HCT116 (cell line): Measurements from ENCODE around the gene CDH4. TPM values are rescaled to one million over a fixed set of nuclear protein-coding genes. Genes with fewer than 3 reads are reported as not detected.

Experiments
- ATAC-seq: fragments of 200-7000 bp; cut with Tn5 transposase; 2 replicates; pipeline ENCODE4 v1.9.1; 2020; ENCODE audit warnings: mild to moderate bottlenecking, moderate library complexity
- BruUV-seq: library from RNA; stranded (reverse); fragments of 400-500 nt; replicated peaks from 2 replicates; lab custom pipeline; 2021; lab: Mats Ljungman, UMichigan
- CTCF ChIA-PET: fragments of 300-600 bp; sonication (Branson Sonifier 250); formaldehyde crosslinking; loops from one replicate; lab custom pipeline; 2021; ENCODE audit warnings: antibody characterized with exemption; lab: Charles Lee
- POLR2A ChIA-PET: fragments of 300-600, 350-600 bp; sonication (Branson Sonifier 250); formaldehyde crosslinking; loops from one replicate; lab custom pipeline; 2021; ENCODE audit warnings: antibody characterized with exemption; lab: Charles Lee
- RAD21 ChIA-PET, 2 experiments: fragments of 300-600 bp; sonication (Branson Sonifier 250); formaldehyde crosslinking; loops; one replicate each; lab custom pipeline; 2023; ENCODE audit warnings: low total read pairs in 2 of 2; ENCODE audit not compliant: uncharacterized antibody in 2 of 2, unreplicated experiment in 2 of 2, low non-redundant PET in 1 of 2; lab: Charles Lee
- DNase-seq: peaks from one replicate; pipeline ENCODE4 v3.0.0-alpha.2; 2010; ENCODE audit warnings: low read depth, low spot score
- H2AFZ ChIP-seq: fragments of 200-600 bp; shearing (Covaris generic), sonication (generic); 2 replicates; pipeline ENCODE4 v1.6.1; 2017; ENCODE audit warnings: low read depth, mixed run types, mixed read lengths, antibody characterized with exemption, low read length; ENCODE audit not compliant: poor library complexity, severe bottlenecking
- H3K27ac ChIP-seq: 2 replicates; pipeline ENCODE4 v1.5.1; 2012; ENCODE audit warnings: low read depth, low read length
- H3K27me3 ChIP-seq: fragments of 200-600 bp; sonication (generic); 2 replicates; pipeline ENCODE4 v1.6.1; 2016; ENCODE audit warnings: mixed run types, low read length, mixed read lengths; ENCODE audit not compliant: insufficient read depth
- H3K36me3 ChIP-seq, 2 experiments: fragments of 200-500 bp in 1 of 2; fragments of 200-600 bp in 1 of 2; sonication (Bioruptor generic) in 1 of 2; sonication (generic) in 1 of 2; 2 replicates each; pipeline versions ENCODE4 v1.5.1 to v1.6.1; 2014 to 2016; ENCODE audit warnings: low read length in 2 of 2, inconsistent platforms in 1 of 2, mixed read lengths in 1 of 2, mixed run types in 1 of 2; ENCODE audit not compliant: insufficient read depth in 2 of 2, control insufficient read depth in 1 of 2
- H3K4me1 ChIP-seq, 2 experiments: fragments of 200-600 bp in 1 of 2; sonication (generic) in 1 of 2; 2 replicates each; pipeline versions ENCODE4 v1.5.1 to v1.6.1; 2012 to 2017; ENCODE audit warnings: low read length in 2 of 2, inconsistent platforms in 1 of 2, mild to moderate bottlenecking in 1 of 2, mixed read lengths in 1 of 2, mixed run types in 1 of 2, moderate library complexity in 1 of 2; ENCODE audit not compliant: insufficient read depth in 2 of 2, control insufficient read depth in 1 of 2
- H3K4me2 ChIP-seq: fragments of 200-600 bp; sonication (generic); 2 replicates; pipeline ENCODE4 v1.6.1; 2017; ENCODE audit warnings: mixed run types, low read length, mixed read lengths
- H3K4me3 ChIP-seq, 2 experiments: fragments of 200-600 bp in 1 of 2; sonication (generic) in 1 of 2; replicated peaks in 1 of 2; 2 replicates each; pipeline ENCODE4 v1.5.1; 2011 to 2016; ENCODE audit warnings: low read length in 2 of 2, control low read depth in 1 of 2, low read depth in 1 of 2, mild to moderate bottlenecking in 1 of 2, mixed read lengths in 1 of 2, mixed run types in 1 of 2
- H3K79me2 ChIP-seq: fragments of 200-600 bp; sonication (generic); 2 replicates; pipeline ENCODE4 v1.6.1; 2017; ENCODE audit warnings: mild to moderate bottlenecking, mixed run types, low read length, moderate library complexity, mixed read lengths; ENCODE audit not compliant: insufficient read depth
- H3K9ac ChIP-seq: fragments of 200-600 bp; sonication (generic); 2 replicates; pipeline ENCODE4 v1.6.1; 2016; ENCODE audit warnings: low read length, mixed read lengths
- H3K9me2 ChIP-seq: fragments of 200-600 bp; sonication (generic), shearing (Covaris generic); 2 replicates; pipeline ENCODE4 v1.6.1; 2017; ENCODE audit warnings: mixed run types, mild to moderate bottlenecking, moderate library complexity; ENCODE audit not compliant: insufficient read depth
- H3K9me3 ChIP-seq, 2 experiments: fragments of 200-500 bp in 1 of 2; fragments of 200-600 bp in 1 of 2; sonication (Bioruptor generic) in 1 of 2; sonication (generic) in 1 of 2; 2 replicates each; pipeline ENCODE4 v1.6.1; 2014 to 2017; ENCODE audit warnings: low read length in 2 of 2, mixed read lengths in 2 of 2, inconsistent platforms in 1 of 2, low read depth in 1 of 2, mild to moderate bottlenecking in 1 of 2, mixed run types in 1 of 2, moderate library complexity in 1 of 2; ENCODE audit not compliant: control insufficient read depth in 1 of 2, insufficient read depth in 1 of 2
- H4K20me1 ChIP-seq: fragments of 200-600 bp; sonication (generic), shearing (Covaris generic); 2 replicates; pipeline ENCODE4 v1.6.1; 2017; ENCODE audit warnings: mixed run types, mild to moderate bottlenecking, moderate library complexity; ENCODE audit not compliant: insufficient read depth
- ATF3 ChIP-seq: IDR thresholded peaks from 2 replicates; pipeline ENCODE4 v1.6.1; 2012
- CBX3 ChIP-seq: IDR thresholded peaks from 2 replicates; pipeline ENCODE4 v1.6.1; 2012; ENCODE audit warnings: low read depth
- CEBPB ChIP-seq: IDR thresholded peaks from 2 replicates; pipeline ENCODE4 v1.6.1; 2012; ENCODE audit warnings: low read depth
- CTCF ChIP-seq, 3 experiments: fragments of 200-600 bp in 1 of 3; sonication (generic) in 1 of 3; IDR thresholded peaks in 2 of 3; conservative IDR thresholded peaks in 1 of 3; 2 replicates each; pipeline ENCODE4 v1.5.1; 2012 to 2017; ENCODE audit warnings: low read depth in 2 of 3, low read length in 2 of 3, antibody characterized with exemption in 1 of 3, borderline replicate concordance in 1 of 3, control low read depth in 1 of 3, mild to moderate bottlenecking in 1 of 3, mixed read lengths in 1 of 3, mixed run types in 1 of 3, moderate library complexity in 1 of 3; ENCODE audit not compliant: insufficient read depth in 1 of 3
- EGR1 ChIP-seq: IDR thresholded peaks from 2 replicates; pipeline ENCODE4 v1.6.1; 2012; ENCODE audit warnings: low read depth
- ELF1 ChIP-seq: IDR thresholded peaks from 2 replicates; pipeline ENCODE4 v1.6.1; 2012; ENCODE audit warnings: low read depth, borderline replicate concordance
- EZH2 ChIP-seq: fragments of 200-600 bp; sonication (generic); IDR thresholded peaks from 2 replicates; pipeline ENCODE4 v1.6.1; 2017; ENCODE audit warnings: antibody characterized with exemption, mixed run types
- EZH2phosphoT487 ChIP-seq: fragments of 200-600 bp; IDR thresholded peaks from 2 replicates; pipeline ENCODE4 v1.6.1; 2018; ENCODE audit warnings: antibody characterized with exemption, borderline replicate concordance
- MAX ChIP-seq: IDR thresholded peaks from 2 replicates; pipeline ENCODE4 v1.6.1; 2012
- POLR2A ChIP-seq: IDR thresholded peaks from 2 replicates; pipeline ENCODE4 v1.7.0; 2011; ENCODE audit warnings: borderline replicate concordance; ENCODE audit not compliant: insufficient read depth, insufficient read length; ENCODE audit errors: extremely low read depth
- POLR2AphosphoS5 ChIP-seq: IDR thresholded peaks from 2 replicates; pipeline ENCODE4 v1.6.1; 2011; ENCODE audit warnings: mild to moderate bottlenecking, low read depth, low read length, moderate library complexity
- REST ChIP-seq: IDR thresholded peaks from 2 replicates; pipeline ENCODE4 v1.6.1; 2012; ENCODE audit warnings: low read depth
- SP1 ChIP-seq: IDR thresholded peaks from 2 replicates; pipeline ENCODE4 v1.6.1; 2012; ENCODE audit warnings: low read depth
- SRF ChIP-seq: IDR thresholded peaks from 2 replicates; pipeline ENCODE4 v1.6.1; 2012; ENCODE audit warnings: low read depth
- TCF7L2 ChIP-seq: IDR thresholded peaks from 2 replicates; pipeline ENCODE4 v1.7.0; 2011; ENCODE audit warnings: borderline replicate concordance, inconsistent platforms; ENCODE audit not compliant: insufficient read depth, insufficient read length; ENCODE audit errors: extremely low read depth
- YY1 ChIP-seq: IDR thresholded peaks from 2 replicates; pipeline ENCODE4 v1.6.1; 2011; ENCODE audit warnings: low read length, low read depth, moderate library complexity, mild to moderate bottlenecking; ENCODE audit not compliant: insufficient replicate concordance; ENCODE audit errors: extremely low read depth
- ZBTB33 ChIP-seq: IDR thresholded peaks from 2 replicates; pipeline ENCODE4 v1.6.1; 2011; ENCODE audit warnings: mild to moderate bottlenecking, low read length, moderate library complexity; ENCODE audit not compliant: insufficient replicate concordance; ENCODE audit errors: extremely low read depth
- ZFX ChIP-seq: fragments of 450-650 bp; IDR thresholded peaks from 2 replicates; pipeline ENCODE4 v1.6.1; 2017
- intact Hi-C: fragments of 100-400 bp; cut with micrococcal nuclease; formaldehyde crosslinking; loops from 2 replicates; pipeline ENCODE4 v1.10.0; 2022
- total RNA-seq: library from RNA; stranded (reverse); gene quantifications from one replicate; pipeline ENCODE4 v1.2.1, GENCODE V29; 2021; ENCODE audit not compliant: unreplicated experiment

CDH4 gene
- total RNA-seq, 1 experiment from 2014 or later = not detected

- no peak for TF ChIP-seq MAX
- TF ChIP-seq CBX3 = no peak
- TF ChIP-seq POLR2A = no peak
- no peak for TF ChIP-seq ELF1
- TF ChIP-seq EZH2phosphoT487 = no peak
- no peak for TF ChIP-seq SRF
- no peak for TF ChIP-seq SP1
- no peak for TF ChIP-seq YY1
- TF ChIP-seq CEBPB = no peak
- no peak for TF ChIP-seq POLR2AphosphoS5
- no peak for TF ChIP-seq TCF7L2
- no peak for TF ChIP-seq ATF3
- TF ChIP-seq ZFX = no peak
- TF ChIP-seq EZH2 = no peak
- TF ChIP-seq ZBTB33 = no peak
- TF ChIP-seq REST = no peak
- no peak for TF ChIP-seq CTCF (IDR thresholded peaks at IDR 0.05 in 2 of 3, conservative IDR thresholded peaks at IDR 0.05 in 1 of 3; ENCODE audit: borderline replicate concordance in 1 of 3, insufficient read depth in 1 of 3, low read depth in 2 of 3, low read length in 2 of 3)
- no peak for TF ChIP-seq EGR1
- Histone ChIP-seq H2AFZ (no peak overlapping the region), H3K4me3 (no peak overlapping the region), H3K9ac (no peak overlapping the region), H3K36me3 (no peaks in the 10 kb centered on the region), H3K9me2 (no peaks in the 10 kb centered on the region), H3K4me2 (no peak overlapping the region), H3K4me1 (no peaks in the 10 kb centered on the region), H3K27me3 (peaks cover 26% of the 10 kb centered on the region), H3K9me3 (no peaks in the 10 kb centered on the region), H4K20me1 (no peaks in the 10 kb centered on the region), H3K79me2 (no peaks in the 10 kb centered on the region), H3K27ac (no peak overlapping the region)
- DNase-seq (no peak), ATAC-seq (no peak)
- ChIA-PET POLR2A (no interaction called here), RAD21 (no interaction called here), CTCF (no interaction called here)
- intact Hi-C loops = no loop called here
- no TSS peak for BruUV-seq
Observed at GRCh38 chr20:61801428-61801827, 549.4 kb downstream of the CDH4 start.
